SW480 (cell line): ENCODE measurements around the gene TYW1.
"Not testable (repeated sequence)": the region's sequence is repeated elsewhere in the genome, so short reads cannot be mapped to it uniquely, and the experiment has no call there.

ENCODE experiments used
- DNase-seq: peaks from one replicate; pipeline ENCODE4 v3.0.0-alpha.2; 2016; ENCODE audit warnings: low spot score

Gene TYW1

DNA sequence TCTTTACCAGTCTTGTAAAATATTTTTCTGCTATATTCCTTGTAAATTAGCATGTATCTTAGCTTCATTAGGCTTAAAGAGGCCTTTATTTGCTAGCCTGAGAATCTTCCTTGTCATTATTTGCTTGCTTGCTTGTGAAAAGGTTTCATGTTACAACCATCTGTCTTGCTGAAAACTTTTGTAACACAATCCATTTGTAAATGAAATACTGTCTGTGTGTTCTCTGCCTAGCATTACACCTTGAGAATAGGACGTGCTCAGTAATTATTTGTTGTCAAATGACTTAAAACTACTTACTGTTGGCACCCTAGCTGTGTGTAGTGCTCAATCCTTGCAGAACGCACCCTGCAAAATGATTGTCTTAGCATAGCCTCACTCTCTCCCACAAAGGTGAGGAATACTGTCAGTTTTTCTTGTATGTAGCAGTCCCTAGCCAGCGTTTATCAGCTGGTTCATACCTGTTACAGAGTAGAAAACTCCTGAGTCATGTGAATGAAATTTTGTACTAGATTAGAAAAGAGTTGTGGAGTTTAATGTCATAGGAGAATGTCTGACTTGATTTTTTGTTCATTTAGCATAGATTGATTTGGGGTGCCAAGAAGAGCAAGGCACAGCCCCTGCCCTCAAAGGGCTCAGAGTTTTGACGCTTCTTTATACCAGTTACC is 193.3 kb downstream of the TYW1 start:
- not testable (repeated sequence) for DNase-seq

DNA sequence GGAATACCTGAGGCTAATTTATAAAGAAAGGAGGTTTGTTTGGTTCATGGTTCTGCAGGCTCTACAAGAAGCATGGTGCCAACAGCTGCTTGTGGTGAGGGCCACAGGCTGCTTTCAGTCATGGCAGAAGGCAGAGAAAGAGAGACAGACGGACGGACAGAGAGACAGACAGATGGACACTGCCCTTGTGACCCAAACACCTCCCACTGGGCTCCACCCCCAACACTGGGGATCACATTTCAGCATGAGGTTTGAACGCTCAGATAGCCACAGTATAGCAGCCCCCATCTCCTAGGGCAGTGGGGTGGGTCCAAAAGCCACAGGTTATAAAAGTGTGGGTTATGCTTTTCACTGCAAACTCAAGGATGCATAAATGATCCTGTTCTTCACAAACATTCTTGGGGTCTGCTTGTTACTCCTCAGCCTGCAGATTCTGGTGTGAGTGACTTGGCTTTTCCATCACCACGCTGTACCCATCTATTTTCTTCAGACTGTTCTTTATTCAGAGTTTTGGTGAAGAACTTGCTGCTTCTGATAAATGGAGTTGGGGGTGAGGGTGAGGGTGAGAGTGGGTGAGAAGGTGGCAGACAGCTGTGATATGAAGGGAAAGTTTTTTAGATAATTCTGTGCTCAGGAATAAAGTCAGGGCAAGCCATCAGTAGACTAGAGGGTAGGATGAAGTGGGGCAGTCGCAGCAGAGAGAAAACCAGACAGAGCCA is 194.5 kb downstream of the TYW1 start:
- DNase-seq, result not testable (repeated sequence)

DNA sequence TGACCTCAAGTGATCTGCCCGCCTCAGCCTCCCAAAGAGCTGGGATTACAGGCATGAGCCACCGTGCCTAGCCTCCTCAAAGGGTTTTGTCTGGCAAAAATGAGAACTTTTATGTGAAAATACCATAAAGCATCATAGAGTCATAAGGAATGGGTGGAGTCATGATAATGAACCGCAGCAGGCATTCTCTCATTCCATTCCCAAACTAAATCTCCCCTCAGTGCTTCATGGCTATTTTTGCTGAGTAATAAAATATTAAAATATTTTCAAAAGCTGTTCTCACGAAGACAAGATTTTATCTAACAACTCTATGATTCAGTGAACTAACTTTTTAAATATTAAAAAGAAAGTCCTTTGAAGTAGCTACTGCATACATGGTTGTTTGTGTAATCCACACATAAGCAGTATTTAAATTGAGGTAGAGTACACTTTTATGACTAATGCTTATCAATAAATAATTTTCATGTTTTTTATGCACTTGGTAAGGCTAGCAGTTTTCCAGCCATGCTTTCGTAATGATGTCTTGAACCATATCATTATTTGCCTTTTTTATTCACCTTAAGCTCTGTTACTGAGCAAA is 195.6 kb downstream of the TYW1 start:
- DNase-seq, result not testable (repeated sequence)

DNA sequence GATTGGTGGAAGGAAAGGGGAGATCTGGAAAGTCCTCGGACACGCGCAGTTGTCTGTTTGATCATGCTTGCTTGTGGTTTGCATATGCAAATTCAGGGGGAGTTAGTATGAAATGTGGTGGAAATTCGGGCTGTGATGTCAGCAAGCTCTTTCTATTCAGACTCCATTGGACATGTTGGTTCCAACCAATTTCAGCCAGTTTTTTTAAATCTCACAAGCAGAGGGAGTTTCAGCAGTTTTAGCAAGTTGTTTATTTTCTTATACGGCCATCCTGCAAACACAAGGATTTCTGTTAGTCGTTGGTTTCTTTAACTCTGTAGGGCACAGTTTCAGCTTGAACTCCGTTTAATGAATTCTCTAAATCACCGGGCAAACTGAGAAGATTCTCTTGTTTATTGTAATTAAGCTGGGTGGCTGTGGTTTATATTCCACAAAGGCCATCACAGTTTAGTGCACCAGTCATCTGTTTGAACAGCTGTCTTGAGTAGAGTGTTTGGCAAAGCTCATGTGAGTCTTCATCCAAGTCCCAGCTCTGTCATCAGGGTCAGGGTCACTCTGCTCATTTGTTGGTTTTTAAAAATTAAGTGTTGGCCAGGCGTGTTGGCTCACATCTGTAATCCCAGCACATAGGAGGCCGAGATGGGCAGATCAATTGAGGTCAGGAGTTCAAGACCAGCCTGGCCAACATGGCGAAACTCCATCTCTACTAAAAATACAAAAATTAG is 196.4 kb downstream of the TYW1 start:
- DNase-seq, result not testable (repeated sequence)

DNA sequence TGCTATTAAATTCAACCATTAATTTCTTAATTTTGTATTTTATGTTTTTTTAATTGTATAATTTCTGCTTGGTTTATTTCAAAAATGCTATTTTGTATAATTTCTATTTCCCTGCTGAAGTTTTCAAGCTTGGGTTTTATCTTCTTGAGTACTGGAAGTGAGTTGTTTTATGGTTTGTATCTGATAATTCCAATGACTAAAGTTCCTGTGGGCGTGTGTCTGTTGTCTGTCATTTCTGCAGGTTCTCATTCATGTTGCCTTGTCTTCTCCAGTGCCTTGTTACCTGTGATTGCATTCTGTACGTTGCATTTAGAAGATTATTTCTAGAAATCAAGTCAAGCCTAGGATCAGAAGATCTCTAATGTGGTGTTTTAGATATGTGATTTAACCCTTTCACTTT is 199.5 kb downstream of the TYW1 start:
- not testable (repeated sequence) for DNase-seq

DNA sequence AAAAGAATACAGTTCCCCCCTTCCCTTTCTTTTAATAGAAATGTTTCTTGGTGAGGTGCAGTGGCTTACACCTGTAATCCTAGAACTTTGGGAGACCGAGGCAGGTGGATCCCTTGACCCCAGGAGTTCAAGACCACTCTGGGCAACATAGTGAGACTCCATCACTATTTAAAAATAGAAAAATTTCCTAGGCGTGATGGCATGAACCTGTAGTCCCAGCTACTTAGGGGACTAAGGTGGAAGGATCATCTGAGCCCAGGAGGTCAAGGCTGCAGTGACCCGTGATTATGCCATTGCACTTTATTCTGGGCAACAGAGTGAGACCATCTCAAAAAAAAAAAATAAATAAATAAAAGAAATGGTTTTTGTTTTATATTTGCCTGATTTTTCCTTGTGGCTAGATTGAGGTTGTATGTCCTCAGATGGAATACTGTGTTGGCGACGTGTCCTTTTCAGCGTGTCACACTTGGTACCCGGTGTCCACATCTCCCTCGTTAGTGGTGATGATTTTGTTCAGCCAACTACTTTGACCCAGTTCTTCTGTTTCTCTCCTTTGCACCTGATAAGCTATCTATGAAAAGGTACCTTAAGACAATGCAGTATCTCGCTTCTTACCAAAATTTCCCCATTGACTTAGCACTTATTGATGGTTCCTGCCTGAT is 202.4 kb downstream of the TYW1 start:
- not testable (repeated sequence) for DNase-seq

DNA sequence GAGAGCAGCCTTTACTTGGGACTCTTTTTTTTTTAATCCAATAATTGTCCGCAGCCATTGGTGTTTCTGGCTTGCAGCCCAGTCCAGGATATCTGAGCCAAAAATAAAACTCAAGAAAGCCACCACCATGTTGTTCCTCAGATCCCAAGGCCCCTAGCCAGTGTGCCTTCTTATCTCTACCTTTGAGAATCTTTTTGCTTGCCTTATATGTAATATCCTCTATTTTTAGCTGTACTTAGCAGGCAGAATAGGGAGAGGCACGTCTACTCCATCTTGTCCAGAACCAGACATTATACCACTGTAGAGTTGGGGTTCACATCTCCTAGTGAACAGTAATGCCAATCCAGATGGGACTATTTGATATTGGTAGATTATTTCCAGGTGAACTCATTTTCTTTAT is 209.1 kb downstream of the TYW1 start:
- not testable (repeated sequence) for DNase-seq

DNA sequence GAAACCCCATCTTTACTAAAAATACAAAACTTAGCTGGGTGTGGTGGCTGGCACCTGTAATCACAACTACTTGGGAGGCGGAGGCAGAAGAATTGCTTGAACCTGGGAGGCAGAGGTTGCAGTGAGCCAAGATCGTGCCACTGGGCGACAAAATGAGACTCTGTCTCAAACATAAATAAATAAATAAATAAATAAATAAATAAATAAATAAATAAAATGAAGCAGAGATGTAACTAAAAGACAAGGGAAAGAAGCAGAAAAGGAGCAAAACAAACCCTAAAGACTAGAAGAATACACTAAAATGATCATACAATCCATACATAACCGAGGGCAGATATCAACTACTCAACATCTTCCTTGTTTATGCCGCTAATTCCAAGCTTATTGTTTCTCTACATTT is 209.8 kb downstream of the TYW1 start:
- DNase-seq, result no peak

DNA sequence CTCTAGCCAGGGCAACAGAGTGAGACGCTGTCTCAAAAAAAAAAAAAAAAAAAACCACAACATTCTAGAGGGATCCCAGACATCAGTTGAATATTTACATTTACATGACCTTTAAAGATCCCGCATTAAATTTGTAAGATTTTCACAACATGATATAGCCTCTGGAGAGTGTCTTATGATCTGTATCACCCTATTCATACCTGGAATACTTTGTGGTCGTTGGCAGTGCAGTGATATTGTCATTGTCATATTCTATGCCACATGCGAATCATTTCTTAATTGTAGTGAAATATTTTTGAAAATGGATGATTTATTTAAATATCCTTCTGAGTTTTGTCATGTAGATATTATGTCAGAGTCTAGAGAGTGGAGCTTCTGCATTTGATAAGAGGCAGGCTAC is 212.0 kb downstream of the TYW1 start:
- not testable (repeated sequence) for DNase-seq

DNA sequence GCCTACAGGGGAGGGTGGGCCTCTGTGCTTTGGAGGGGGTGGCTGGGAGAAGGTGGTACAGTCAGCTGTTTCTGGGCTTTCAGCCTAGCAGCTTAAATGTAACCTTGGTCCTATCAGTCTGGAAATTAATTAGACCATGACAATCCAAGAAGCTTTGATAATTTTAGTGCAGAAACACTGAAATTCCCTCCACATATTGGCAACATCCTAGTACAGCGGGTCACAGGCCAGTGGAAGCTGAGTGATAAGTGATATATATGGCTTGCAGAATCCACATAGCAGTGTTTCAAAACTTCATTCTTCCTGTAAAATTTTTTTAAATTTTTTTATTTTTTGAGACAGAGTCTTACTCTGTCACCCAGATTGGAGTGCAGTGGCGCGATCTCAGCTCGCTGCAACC is 212.6 kb downstream of the TYW1 start:
- DNase-seq, result no peak

DNA sequence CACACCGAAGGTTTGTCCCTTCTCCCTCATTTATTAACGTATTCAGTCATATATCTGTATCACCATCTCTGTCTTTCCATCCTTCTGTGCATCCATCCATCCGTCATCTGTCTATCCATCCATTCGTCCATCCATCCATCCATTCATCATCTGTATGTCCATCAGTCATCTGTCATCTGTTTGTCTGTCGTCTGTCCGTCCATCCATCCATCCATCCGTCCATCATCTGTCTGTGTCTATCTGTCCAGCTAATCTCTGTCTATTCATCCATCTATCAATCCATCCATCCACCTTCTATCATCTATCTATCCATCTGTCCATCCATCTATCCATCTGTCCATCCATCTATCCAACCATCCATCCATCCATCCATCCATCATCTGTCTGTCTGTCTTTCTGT is 213.9 kb downstream of the TYW1 start:
- no peak for DNase-seq

DNA sequence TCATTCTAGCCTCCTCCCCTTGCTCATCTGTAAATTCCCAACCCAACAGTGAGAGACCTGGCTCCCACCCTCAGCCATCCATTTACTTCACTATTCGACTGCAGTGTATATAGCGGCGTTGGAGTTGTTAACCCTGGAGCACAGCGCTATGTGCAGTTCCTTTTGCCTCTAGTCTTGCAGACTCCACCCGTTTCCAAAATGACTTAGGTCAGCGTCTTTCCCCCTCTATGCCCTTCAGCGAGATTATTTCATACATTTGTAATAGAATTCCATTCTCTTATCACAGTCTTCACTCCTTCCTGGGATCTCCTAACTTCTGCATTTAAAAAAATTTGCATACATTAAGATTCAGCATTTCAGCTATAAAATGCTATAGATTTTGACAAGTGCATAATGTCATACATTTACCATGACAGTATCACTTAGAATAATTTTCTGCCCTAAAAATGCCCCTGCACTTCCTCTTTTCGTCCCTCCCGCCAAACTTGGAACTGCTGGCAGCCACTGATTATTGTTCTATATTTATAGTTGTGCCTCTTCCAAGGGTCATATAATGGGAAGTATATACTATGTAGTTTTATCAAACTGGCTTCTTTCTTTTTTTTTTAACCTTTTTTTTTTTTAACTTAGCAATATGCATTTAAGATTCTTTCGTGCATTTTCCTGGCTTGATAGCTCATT is 215.2 kb downstream of the TYW1 start:
- DNase-seq, result not testable (repeated sequence)

DNA sequence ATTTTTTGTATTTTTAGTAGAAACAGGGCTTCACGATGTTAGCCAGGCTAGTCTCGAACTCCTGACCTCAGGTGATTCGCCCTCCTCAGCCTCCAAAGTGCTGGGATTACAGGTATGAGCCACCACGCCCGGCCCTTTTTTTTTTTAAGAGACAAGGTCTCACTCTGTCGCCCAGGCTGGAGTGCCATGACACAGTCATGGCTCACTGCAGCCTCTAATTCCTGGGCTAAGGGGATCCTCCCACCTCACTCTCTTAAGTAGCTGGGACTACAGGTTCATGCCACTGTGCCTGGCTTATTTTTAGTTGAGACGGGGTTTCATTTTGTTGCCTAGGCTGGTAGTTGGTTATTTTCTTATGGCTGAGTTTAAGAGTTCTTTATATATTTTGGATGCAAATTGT is 216.4 kb downstream of the TYW1 start:
- not testable (repeated sequence) for DNase-seq

DNA sequence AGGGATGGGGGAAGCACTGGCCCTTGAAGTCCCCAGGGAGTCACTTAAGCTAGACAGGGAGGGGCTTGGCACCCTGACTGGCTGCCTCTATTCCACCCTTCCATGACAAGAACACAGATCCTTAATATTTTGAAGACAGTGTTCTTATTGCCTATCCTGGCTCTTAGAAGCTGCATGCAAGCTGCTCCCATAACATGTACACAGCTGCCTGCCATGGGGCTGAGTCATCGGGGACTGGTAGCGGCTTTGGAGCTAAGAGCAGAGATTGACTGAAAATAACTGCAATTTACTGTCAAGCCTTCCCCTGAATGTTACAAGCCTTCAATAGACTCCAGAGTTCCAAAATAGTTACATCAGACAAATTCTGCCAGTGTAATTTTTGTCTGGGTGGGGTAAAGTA is 226.9 kb downstream of the TYW1 start:
- not testable (repeated sequence) for DNase-seq

DNA sequence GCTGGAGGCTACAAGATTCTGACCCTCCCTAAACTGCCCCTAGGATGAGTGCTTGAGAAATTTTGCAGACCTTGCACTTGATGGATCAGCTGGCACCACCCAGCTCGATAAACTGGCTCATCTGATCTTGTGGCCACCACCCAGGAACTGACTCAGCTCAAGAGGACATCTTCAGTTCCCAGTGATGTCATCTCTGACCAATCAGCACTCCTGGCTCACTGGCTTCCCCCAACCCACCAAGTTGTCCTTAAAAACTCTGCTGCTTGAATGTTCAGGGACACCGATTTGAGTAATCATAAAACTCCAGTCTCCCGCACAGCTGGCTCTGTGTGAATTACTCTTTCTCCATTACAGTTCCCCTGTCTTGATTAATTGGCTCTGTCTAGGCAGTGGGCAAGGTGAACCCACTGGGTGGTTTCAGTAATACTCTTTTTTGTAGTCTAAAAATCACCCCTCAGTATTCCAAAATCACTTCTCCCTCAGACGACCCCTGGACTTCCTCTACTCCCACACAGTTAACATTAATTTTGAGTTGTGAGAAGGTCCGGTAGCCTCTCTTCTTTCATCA is 229.8 kb downstream of the TYW1 start:
- not testable (repeated sequence) for DNase-seq

DNA sequence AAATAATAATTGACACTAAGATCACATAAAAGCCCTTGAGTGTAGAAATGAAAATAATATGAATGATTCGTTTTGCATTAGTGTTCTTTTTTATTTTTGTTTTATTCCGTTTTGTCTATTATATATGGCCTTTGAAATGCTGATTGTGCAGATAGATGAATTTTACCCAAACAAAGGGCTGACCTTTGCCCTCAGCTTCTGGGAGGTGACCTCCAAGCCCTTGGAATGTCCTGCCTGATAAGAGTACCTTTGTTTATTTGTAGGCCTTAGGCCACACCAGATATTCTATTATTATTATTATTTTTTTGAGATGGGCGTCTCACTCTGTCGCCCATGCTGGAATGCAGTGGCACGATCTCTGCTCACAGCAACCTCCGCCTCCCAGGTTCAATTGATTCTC is 230.3 kb downstream of the TYW1 start:
- not testable (repeated sequence) for DNase-seq

DNA sequence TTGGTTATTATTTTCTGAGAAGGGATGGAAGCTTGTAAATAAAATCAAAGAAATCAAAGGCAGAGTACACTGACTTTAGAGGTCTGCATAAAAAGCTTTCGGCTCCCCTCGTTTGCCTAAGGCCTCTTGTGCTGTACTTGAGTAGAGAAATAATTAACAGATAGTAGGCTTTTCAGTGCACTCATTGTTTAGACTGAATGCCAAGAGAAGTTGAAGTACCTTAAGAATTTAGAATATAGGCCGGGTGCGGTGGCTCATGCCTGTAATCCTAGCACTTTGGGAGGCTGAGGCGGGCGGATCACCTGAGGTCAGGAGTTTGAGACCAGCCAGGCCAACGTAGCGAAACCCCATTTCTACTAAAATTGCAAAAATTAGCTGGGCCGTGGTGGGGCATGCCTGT is 232.4 kb downstream of the TYW1 start:
- not testable (repeated sequence) for DNase-seq

DNA sequence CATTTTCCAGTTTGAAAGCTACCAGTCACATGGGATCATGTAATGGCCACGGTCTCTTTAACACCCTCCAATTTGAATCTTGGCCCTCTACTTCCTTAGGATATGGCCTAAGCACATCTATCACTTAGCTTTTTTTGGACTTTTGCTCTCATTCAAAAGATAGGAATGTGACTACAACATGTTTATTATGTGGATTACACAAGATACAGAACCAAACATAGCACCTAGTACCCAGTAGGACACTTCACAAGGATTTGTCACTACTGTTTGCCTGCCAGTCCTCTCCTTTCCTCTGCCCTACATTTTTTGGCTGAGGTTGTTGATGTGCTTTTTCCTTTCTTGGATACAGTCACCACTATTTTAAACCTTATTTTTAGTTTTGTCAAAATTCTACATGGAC is 233.4 kb downstream of the TYW1 start:
- not testable (repeated sequence) for DNase-seq

DNA sequence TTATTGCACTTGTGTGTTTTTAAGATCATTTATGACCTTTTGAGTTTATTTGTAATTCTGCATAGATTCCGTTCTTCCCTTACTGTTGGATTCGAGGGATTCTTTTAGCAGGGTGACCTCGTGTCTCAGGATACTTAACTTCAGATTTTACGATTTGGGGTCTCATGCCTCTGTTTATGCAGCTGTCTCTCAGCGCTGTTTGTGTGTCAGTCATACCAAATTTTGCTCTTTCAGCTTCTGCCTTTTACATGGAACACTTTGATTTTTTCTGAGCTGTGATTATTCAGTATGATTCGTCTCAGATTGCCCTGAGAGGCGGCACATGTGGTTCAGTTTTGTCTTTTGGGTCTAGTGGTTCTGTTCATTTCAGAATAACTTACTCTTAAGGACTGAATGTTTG is 236.9 kb downstream of the TYW1 start:
- not testable (repeated sequence) for DNase-seq

DNA sequence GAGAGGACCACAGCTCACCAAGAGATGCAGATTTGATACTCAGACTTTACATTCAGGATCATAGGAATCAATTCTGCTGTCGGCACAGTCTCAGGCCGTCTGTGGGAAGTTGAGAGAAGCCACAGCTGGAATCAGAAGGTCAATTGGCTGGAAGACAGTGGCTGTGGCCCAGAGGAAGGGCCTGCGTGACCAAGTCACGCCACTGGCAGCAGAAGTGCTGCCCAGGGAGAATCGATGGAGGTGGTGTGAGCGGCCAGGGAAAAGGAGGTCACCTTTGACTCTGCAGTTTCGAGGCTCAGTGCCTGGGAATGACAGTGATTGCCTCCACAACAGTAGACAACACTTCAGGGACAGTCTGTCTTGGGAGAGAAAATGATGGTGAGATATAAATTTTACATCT is 239.6 kb downstream of the TYW1 start:
- not testable (repeated sequence) for DNase-seq

DNA sequence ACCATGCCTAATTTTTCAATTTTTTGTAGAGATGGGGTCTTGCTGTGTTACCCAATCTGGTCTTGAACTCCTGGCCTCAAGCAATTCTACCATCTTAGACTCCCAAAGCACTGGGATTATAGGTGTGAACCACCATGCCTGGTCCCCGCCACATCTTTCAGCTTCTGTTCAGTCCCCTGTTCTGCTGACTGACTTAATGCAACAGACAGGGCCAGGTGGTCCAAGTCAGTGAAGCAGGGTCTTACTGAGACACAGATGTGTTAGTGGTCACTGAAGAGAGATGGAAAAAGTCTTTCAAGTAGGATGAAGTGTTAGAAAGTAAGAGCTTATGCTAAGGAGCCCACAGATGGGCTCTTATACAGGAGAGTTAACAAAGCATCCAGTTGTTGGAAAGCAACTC is 246.2 kb downstream of the TYW1 start:
- not testable (repeated sequence) for DNase-seq
